GM20000 (cell line): ENCODE results near the gene SULT1A2.
"Not testable (repeated sequence)": the region's sequence is repeated elsewhere in the genome, so short reads cannot be mapped to it uniquely, and the experiment has no call there.

Source experiments
- DNase-seq: peaks from one replicate; pipeline ENCODE4 v3.0.0; 2012; ENCODE audit warnings: low spot score
- CTCF ChIP-seq: IDR thresholded peaks from 2 replicates; pipeline ENCODE4 v1.5.1; 2012; ENCODE audit warnings: mild to moderate bottlenecking, control low read depth; ENCODE audit errors: extremely low read depth, missing control alignments

The SULT1A2 gene

GRCh38 chr16:28597692-28598261, 927 bp upstream of the SULT1A2 start:
- peak; percentile 26 for DNase-seq
- TF ChIP-seq CTCF: no peak

- no peak for DNase-seq
These were observed 677 bp downstream of the SULT1A2 start for GRCh38 chr16:28596115-28596630.

GRCh38 chr16:28595451-28595850, 1.4 kb downstream of the SULT1A2 start:
- not testable (repeated sequence) for DNase-seq

More at GRCh38 chr16:28596115-28596630, 677 bp downstream of the SULT1A2 start:
- no peak for TF ChIP-seq CTCF

- no peak for DNase-seq
- TF ChIP-seq CTCF: no peak
These were observed 3.8 kb downstream of the SULT1A2 start for GRCh38 chr16:28592979-28593553.

- no peak for TF ChIP-seq CTCF
- DNase-seq: no peak
These were observed 4.3 kb downstream of the SULT1A2 start for GRCh38 chr16:28592511-28592910.

GRCh38 chr16:28591355-28591754, 5.5 kb downstream of the SULT1A2 start:
- no peak for DNase-seq
- no peak for TF ChIP-seq CTCF

GRCh38 chr16:28590384-28591340, 6.2 kb downstream of the SULT1A2 start:
- DNase-seq: no peak
- no peak for TF ChIP-seq CTCF
